ENCODE results near the gene PTPRN2. TPM values are rescaled to one million over a fixed set of nuclear protein-coding genes. Genes with fewer than 3 reads are reported as not detected.

The PTPRN2 gene
- total RNA-seq, 1 donor from 2014 or later, result 11.4 TPM

DNA sequence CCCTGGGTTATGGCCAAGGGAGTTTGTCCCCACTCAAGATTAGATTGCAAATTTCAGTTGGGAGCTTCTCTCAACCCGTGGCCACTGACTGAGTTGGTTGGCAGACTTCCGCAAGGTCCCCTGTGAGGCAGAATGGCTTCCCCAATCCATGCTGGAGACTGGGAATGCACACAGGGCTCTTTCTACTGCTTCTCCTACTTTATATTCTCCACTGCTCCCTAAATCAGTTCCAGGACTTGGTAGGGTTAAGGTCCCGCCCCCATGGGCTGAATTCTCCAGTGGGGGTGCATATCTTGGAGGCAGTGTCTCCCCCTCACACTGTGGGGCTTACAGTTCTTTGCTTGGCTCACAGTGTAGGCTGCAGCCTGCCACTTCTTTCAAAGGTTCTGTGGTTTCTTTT, 404.2 kb downstream of the PTPRN2 start:
- H3K27ac Mint-ChIP-seq, result no peak overlapping the region
- no peak for TF ChIP-seq CTCF (IDR thresholded peaks at IDR 0.05; ENCODE audit: unreplicated experiment)
- H3K4me1 Mint-ChIP-seq (ENCODE audit: low read depth), result no peaks in the 10 kb centered on the region
- DNase-seq (ENCODE audit: low spot score, unreplicated experiment), result no peak
- no peaks in the 10 kb centered on the region for H3K27me3 Mint-ChIP-seq
- peaks cover 19% of the 10 kb centered on the region for H3K9me3 Mint-ChIP-seq (ENCODE audit: low read depth)
- no peak overlapping the region for H3K4me3 Mint-ChIP-seq (ENCODE audit: low read depth)
- no peaks in the 10 kb centered on the region for H3K36me3 Mint-ChIP-seq (ENCODE audit: insufficient read depth)

- Mint-ChIP-seq H3K4me1 (ENCODE audit: low read depth) (no peaks in the 10 kb centered on the region), H3K27me3 (no peaks in the 10 kb centered on the region), H3K9me3 (ENCODE audit: low read depth) (peaks cover 42% of the 10 kb centered on the region), H3K36me3 (ENCODE audit: insufficient read depth) (peaks cover 3% of the 10 kb centered on the region), H3K4me3 (ENCODE audit: low read depth) (no peak overlapping the region), H3K27ac (no peak overlapping the region)
- TF ChIP-seq CTCF (IDR thresholded peaks at IDR 0.05; ENCODE audit: unreplicated experiment), result no peak
- DNase-seq (ENCODE audit: low spot score, unreplicated experiment), result no peak
Measured at GRCh38 chr7:158176561-158177173, 411.0 kb downstream of the PTPRN2 start.

GRCh38 chr7:158175779-158176178, 411.8 kb downstream of the PTPRN2 start:
- no peak overlapping the region for H3K27ac Mint-ChIP-seq
- H3K9me3 Mint-ChIP-seq (ENCODE audit: low read depth), result peaks cover 46% of the 10 kb centered on the region
- no peak overlapping the region for H3K4me3 Mint-ChIP-seq (ENCODE audit: low read depth)
- no peak for TF ChIP-seq CTCF (IDR thresholded peaks at IDR 0.05; ENCODE audit: unreplicated experiment)
- DNase-seq (ENCODE audit: low spot score, unreplicated experiment), result no peak
- H3K4me1 Mint-ChIP-seq (ENCODE audit: low read depth), result no peaks in the 10 kb centered on the region
- H3K36me3 Mint-ChIP-seq (ENCODE audit: insufficient read depth), result peaks cover 3% of the 10 kb centered on the region
- no peaks in the 10 kb centered on the region for H3K27me3 Mint-ChIP-seq

- Mint-ChIP-seq H3K4me3 (ENCODE audit: low read depth) (no peak overlapping the region), H3K9me3 (ENCODE audit: low read depth) (peaks cover 42% of the 10 kb centered on the region), H3K4me1 (ENCODE audit: low read depth) (no peaks in the 10 kb centered on the region), H3K36me3 (ENCODE audit: insufficient read depth) (peaks cover 3% of the 10 kb centered on the region), H3K27me3 (no peaks in the 10 kb centered on the region), H3K27ac (no peak overlapping the region)
- TF ChIP-seq CTCF (IDR thresholded peaks at IDR 0.05; ENCODE audit: unreplicated experiment), result no peak
- DNase-seq (ENCODE audit: low spot score, unreplicated experiment), result no peak
Measured at GRCh38 chr7:158174947-158175346, 412.7 kb downstream of the PTPRN2 start.

GRCh38 chr7:158167373-158167772, 420.2 kb downstream of the PTPRN2 start:
- TF ChIP-seq CTCF (IDR thresholded peaks at IDR 0.05; ENCODE audit: unreplicated experiment), result no peak
- DNase-seq (ENCODE audit: low spot score, unreplicated experiment), result no peak
- H3K27ac Mint-ChIP-seq, result no peak overlapping the region
- no peaks in the 10 kb centered on the region for H3K27me3 Mint-ChIP-seq
- H3K9me3 Mint-ChIP-seq (ENCODE audit: low read depth), result peaks cover 25% of the 10 kb centered on the region
- H3K4me1 Mint-ChIP-seq (ENCODE audit: low read depth), result no peaks in the 10 kb centered on the region
- peaks cover 4% of the 10 kb centered on the region for H3K36me3 Mint-ChIP-seq (ENCODE audit: insufficient read depth)
- no peak overlapping the region for H3K4me3 Mint-ChIP-seq (ENCODE audit: low read depth)
